GM11168 (cell line): ENCODE results near the gene ZNF8.
"Not testable (repeated sequence)": the region's sequence is repeated elsewhere in the genome, so short reads cannot be mapped to it uniquely, and the experiment has no call there.

ENCODE experiments used
- in situ Hi-C: fragments of 300-500 bp; cut with MboI; formaldehyde crosslinking; loops from one replicate; pipeline ENCODE4 v1.12.0; 2022; ENCODE audit warnings: low sequenced_read_pairs; ENCODE audit not compliant: unreplicated experiment

ZNF8 gene

GRCh38 chr19:58278541-58279041 lies at the start of gene ZNF8:
Gene ZNF8 (plus strand): TSS chr19:58278955. CDS start chr19:58279082, 127 bp downstream.
- in situ Hi-C loops = no loop called here

GRCh38 chr19:58229255-58229639 lies 49.5 kb upstream of the ZNF8 start:
- in situ Hi-C loops = no loop called here

- in situ Hi-C loops = no loop called here
Measured at GRCh38 chr19:58237324-58237723, 41.4 kb upstream of the ZNF8 start.

- in situ Hi-C loops = no loop called here
Measured at GRCh38 chr19:58243351-58243750, 35.4 kb upstream of the ZNF8 start.

- in situ Hi-C loops = no loop called here
Measured at GRCh38 chr19:58248886-58249285, 29.9 kb upstream of the ZNF8 start.

GRCh38 chr19:58252102-58252685 lies 26.6 kb upstream of the ZNF8 start:
- in situ Hi-C loops = no loop called here

GRCh38 chr19:58258259-58258658 lies 20.5 kb upstream of the ZNF8 start:
- in situ Hi-C loops = not testable (repeated sequence)

- in situ Hi-C loops = no loop called here
Measured at GRCh38 chr19:58261600-58261967, 17.2 kb upstream of the ZNF8 start.

GRCh38 chr19:58261968-58262921 lies 16.5 kb upstream of the ZNF8 start:
- in situ Hi-C loops = no loop called here

- in situ Hi-C loops = no loop called here
Measured at GRCh38 chr19:58262922-58263296, 15.8 kb upstream of the ZNF8 start.

- in situ Hi-C loops = no loop called here
Measured at GRCh38 chr19:58265100-58265499, 13.7 kb upstream of the ZNF8 start.

GRCh38 chr19:58268344-58268743 lies 10.4 kb upstream of the ZNF8 start:
- in situ Hi-C loops = no loop called here

- in situ Hi-C loops = no loop called here
Measured at GRCh38 chr19:58274771-58275201, 4.0 kb upstream of the ZNF8 start.

- in situ Hi-C loops = no loop called here
Measured at GRCh38 chr19:58275564-58275963, 3.2 kb upstream of the ZNF8 start.

GRCh38 chr19:58277197-58277596 lies 1.6 kb upstream of the ZNF8 start:
- in situ Hi-C loops = no loop called here

GRCh38 chr19:58277748-58278540 lies 811 bp upstream of the ZNF8 start:
- in situ Hi-C loops = no loop called here

- in situ Hi-C loops = no loop called here
Measured at GRCh38 chr19:58279042-58279924, 528 bp downstream of the ZNF8 start.

- in situ Hi-C loops = no loop called here
Measured at GRCh38 chr19:58279925-58280316, 1.2 kb downstream of the ZNF8 start.

GRCh38 chr19:58284199-58284598 lies 5.4 kb downstream of the ZNF8 start:
- in situ Hi-C loops = no loop called here

- in situ Hi-C loops = no loop called here
Measured at GRCh38 chr19:58291943-58292342, 13.2 kb downstream of the ZNF8 start.
